ENCODE measurements around the gene HTT. TPM values are rescaled to one million over a fixed set of nuclear protein-coding genes. Genes with fewer than 3 reads are reported as not detected.

The HTT gene
- total RNA-seq, 1 experiment from 2014 or later, result 37.4 TPM

GRCh38 chr4:3116955-3117354 lies 42.5 kb downstream of the HTT start:
- no peak overlapping the region for H3K9ac ChIP-seq (ENCODE audit: low read length)
- H4K20me1 ChIP-seq (ENCODE audit: insufficient read depth), result no peaks in the 10 kb centered on the region
- no peak overlapping the region for H3K4me3 ChIP-seq (replicated peaks in 1 of 2; ENCODE audit: low read depth in 1 of 2, low read length in 2 of 2)
- H3K27ac ChIP-seq (ENCODE audit: low read depth, low read length), result no peak overlapping the region
- TF ChIP-seq YY1 (IDR thresholded peaks at IDR 0.05; ENCODE audit: extremely low read depth, insufficient replicate concordance, low read depth, low read length) (no peak), POLR2AphosphoS5 (IDR thresholded peaks at IDR 0.05; ENCODE audit: low read depth, low read length) (no peak), CTCF (IDR thresholded peaks at IDR 0.05 in 2 of 3, conservative IDR thresholded peaks at IDR 0.05 in 1 of 3; ENCODE audit: borderline replicate concordance in 1 of 3, insufficient read depth in 1 of 3, low read depth in 2 of 3, low read length in 2 of 3) (no peak), ZFX (IDR thresholded peaks at IDR 0.05) (no peak), EZH2 (IDR thresholded peaks at IDR 0.05) (no peak), ZBTB33 (IDR thresholded peaks at IDR 0.05; ENCODE audit: extremely low read depth, insufficient replicate concordance, low read length) (no peak), ATF3 (IDR thresholded peaks at IDR 0.05) (no peak), JUND (IDR thresholded peaks at IDR 0.05) (no peak), TCF7L2 (IDR thresholded peaks at IDR 0.05; ENCODE audit: borderline replicate concordance, extremely low read depth, insufficient read depth, insufficient read length) (no peak), EZH2phosphoT487 (IDR thresholded peaks at IDR 0.05; ENCODE audit: borderline replicate concordance) (no peak), CBX3 (IDR thresholded peaks at IDR 0.05; ENCODE audit: low read depth) (no peak), SIN3A (IDR thresholded peaks at IDR 0.05; ENCODE audit: low read depth) (no peak), POLR2A (IDR thresholded peaks at IDR 0.05; ENCODE audit: borderline replicate concordance, extremely low read depth, insufficient read depth, insufficient read length) (no peak)
- H3K36me3 ChIP-seq (ENCODE audit: control insufficient read depth in 1 of 2, insufficient read depth in 2 of 2, low read length in 2 of 2), result peaks cover 23 to 24% of the 10 kb centered on the region in 2 experiments
- no peaks in the 10 kb centered on the region for H3K9me3 ChIP-seq (ENCODE audit: control insufficient read depth in 1 of 2, insufficient read depth in 1 of 2, low read depth in 1 of 2, low read length in 2 of 2)
- intact Hi-C loops (cut with micrococcal nuclease), result no loop called here
- BruUV-seq (replicated peaks), result no TSS peak
- ChIA-PET POLR2A (no interaction called here), CTCF (interaction anchor here (1.0 kb wide), 1 partner anchor 19 kb away, joined by 4 read pairs; no protein-coding TSS in a partner anchor), RAD21 (ENCODE audit: low non-redundant PET in 1 of 2, low total read pairs in 2 of 2, uncharacterized antibody in 2 of 2, unreplicated experiment in 2 of 2) (no interaction called here)
- H3K27me3 ChIP-seq (ENCODE audit: insufficient read depth, low read length), result no peaks in the 10 kb centered on the region
- no peak for ATAC-seq
- no peak for DNase-seq (ENCODE audit: low read depth, low spot score)
- H3K9me2 ChIP-seq (ENCODE audit: insufficient read depth), result no peaks in the 10 kb centered on the region
- H3K4me2 ChIP-seq (ENCODE audit: low read length), result no peak overlapping the region
- H2AFZ ChIP-seq (ENCODE audit: low read depth, low read length, poor library complexity, severe bottlenecking), result no peak overlapping the region
- H3K79me2 ChIP-seq (ENCODE audit: insufficient read depth, low read length), result no peaks in the 10 kb centered on the region
- H3K4me1 ChIP-seq (ENCODE audit: control insufficient read depth in 1 of 2, insufficient read depth in 2 of 2, low read length in 2 of 2), result no peaks in the 10 kb centered on the region
